DMS 273 (cell line): Measurements from ENCODE around the gene IFT57.
"Not testable (repeated sequence)": the region's sequence is repeated elsewhere in the genome, so short reads cannot be mapped to it uniquely, and the experiment has no call there.

Source experiments
- DNase-seq: peaks from one replicate; lab custom pipeline; 2025; ENCODE audit not compliant: unreplicated experiment; lab: John Stamatoyannopoulos, UW

The IFT57 gene

DNA sequence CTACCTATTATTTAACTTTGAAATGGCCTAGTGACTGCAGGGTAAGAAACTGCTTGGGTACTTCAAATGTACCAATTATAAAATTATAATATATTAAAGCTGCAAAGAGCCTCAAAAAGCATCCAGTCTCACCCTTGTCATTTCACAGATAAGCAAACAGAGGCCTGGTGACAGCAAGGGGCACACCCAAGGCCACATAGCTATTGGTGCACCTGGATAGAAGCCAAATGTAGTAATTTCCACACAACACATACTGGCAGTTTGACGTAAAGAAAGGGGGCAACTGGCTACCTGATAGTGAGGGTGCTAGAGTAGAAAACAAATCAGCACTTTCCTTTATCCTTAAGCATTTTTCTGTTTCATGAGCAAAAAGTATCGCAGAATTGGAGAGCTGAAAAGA is 51.1 kb downstream of the IFT57 start:
- DNase-seq, result no peak

DNA sequence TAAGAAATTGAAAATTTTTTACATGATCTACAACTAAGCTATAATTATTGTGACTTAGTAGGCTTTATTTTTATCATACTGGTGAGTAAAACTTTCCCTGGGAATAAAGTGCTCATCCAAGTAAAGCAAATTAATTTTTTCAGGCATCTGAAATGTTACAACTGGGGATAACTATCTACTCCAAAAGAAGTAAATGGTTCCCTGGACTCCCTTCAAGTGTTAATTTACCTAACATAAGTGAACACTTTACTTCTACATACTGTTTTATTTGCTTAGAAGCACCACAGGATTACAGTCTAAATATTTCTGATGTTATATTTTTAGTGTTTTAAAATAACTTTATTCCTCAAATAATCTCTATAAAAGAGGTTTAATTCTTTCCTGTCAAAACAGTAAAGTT is 57.8 kb downstream of the IFT57 start:
- no peak for DNase-seq

DNA sequence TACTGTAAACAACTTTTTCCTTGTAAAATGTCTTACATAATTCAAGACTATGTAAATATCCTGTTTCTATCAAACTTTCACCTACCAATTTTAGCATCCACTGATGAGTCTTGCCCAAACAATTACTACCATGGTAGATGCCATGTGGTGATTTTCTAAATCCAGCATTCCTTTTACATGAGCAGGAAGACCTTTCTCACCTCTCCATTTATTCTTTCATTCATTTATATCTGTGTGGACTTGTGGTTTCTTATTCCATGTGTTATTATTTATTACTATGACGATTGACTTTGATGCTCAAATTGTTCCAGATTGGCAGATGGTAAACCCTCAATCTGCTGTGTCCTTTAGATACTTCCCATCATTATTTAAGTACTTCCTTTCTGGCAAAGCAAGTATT is 62.4 kb downstream of the IFT57 start:
- no peak for DNase-seq

DNA sequence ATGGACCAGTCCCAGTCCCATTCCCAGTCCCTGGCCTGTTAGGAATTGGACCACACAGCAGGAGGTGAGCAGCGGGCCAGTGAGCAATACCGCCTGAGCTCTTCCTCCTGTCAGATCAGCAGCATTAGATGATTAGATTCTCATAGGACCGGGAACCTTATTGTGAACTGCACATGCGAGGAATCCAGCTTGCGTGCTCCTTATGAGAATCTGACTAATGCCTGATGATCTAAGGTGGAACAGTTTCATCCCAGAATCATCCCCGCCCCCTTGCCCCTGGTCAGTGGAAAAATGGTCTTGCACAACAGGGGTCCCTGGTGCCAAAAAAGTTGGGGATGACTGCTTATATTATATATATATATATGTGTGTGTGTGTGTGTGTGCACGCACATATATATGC is 63.1 kb downstream of the IFT57 start:
- DNase-seq, result no peak

DNA sequence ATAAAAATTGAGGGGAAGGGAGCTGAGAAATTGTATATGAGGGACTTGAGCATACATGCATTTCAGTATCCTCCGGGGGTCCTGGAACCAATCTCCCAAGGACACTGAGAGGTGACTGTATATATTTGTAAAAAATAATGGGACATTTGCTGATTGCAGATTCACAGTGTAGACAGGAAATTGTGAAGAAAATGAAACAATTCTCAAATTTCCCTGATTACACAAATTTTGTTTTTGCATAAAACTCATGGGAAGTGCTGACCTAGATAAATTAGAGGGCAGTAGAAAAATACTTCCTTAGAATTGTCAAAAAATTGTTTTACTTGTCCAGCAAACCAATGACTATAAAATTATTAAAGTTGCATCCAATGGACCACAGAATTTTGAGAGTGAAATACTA is 64.0 kb downstream of the IFT57 start:
- no peak for DNase-seq

DNA sequence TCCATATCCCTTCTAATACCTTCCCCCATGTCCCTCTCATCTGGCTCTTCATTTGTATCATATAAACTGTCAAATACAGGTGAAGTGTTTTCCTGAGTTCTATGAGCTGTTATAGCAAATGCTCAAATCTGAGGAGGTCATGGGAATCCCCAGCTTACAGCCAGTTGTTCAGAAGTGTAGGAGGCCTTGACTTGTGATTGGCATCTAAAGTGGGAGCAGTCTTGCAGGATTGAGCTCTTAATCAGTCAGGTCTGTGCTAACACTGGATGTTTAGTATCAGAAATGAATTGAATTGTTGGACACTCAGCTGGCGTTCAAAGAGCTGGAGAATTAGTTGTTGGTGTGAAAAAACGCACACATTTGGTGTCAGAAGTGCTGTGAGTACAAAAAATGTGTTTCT is 65.0 kb downstream of the IFT57 start:
- DNase-seq, result no peak

DNA sequence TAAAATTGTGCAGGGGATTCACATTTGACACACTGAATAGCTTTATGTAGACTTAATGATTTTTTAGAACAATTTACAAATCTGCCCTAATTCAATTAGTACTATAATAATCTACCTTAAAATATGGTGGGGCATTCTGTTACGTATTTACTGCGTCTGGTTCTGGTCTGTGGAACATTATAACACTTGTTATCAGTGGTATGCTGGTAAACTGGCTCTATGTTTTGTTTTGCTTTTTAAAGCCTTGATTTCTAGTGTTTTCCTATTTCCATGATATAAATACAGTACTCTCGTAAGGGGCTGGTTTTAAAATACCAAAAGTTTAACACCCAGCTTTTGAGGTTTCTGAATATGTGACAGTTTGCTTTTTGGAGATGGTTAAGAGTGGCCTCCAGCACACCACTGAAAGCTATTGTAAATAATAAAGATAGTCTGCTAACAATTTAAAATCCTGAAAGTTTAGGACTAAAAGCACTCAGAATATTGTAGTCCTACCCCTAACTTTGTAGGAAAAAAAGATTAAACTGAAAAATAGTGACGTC is 65.8 kb downstream of the IFT57 start:
- no peak for DNase-seq

DNA sequence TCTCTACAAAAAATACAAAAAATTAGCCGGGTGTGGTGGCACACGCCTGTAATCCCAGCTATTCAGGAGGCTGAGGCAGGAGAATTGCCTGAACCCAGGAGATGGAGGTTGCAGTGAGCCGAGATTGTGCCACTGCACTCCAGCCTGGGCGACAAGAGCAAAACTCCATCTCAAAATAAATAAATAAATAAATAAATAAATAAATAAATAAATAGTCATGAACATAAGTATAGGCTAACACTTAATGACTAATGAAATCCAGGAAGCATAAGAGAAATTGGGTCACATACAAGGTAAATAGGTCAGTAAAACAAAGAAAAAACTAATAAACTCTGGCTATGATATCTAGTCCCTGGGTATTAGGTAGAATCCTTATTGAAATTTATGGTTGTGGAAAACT is 66.6 kb downstream of the IFT57 start:
- not testable (repeated sequence) for DNase-seq

DNA sequence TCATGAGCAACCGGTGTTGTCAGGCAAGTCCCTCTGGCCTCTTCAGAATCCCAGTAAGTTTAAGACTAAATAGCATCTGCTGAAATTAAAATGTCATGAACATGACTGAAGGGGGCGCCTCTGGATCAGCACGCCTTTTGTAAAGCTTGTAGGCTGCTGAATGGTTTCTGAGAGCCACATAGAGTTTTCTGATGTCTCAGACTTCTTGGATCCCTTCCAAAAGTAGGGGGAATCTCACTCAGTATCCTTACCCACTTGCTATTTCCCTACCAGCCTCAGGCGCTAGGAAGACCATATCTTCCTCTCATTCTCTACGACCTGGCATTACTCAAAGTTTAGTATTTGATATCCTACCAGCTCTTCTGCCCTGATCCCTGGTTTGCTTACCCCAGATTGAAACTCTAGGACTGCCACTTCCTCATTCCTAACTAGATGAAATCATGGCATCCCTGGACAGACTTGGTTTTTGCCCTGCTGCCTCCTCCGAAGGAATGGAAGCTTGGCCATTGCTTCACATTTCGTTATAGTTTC is 68.7 kb downstream of the IFT57 start:
- peak; percentile 85 for DNase-seq

DNA sequence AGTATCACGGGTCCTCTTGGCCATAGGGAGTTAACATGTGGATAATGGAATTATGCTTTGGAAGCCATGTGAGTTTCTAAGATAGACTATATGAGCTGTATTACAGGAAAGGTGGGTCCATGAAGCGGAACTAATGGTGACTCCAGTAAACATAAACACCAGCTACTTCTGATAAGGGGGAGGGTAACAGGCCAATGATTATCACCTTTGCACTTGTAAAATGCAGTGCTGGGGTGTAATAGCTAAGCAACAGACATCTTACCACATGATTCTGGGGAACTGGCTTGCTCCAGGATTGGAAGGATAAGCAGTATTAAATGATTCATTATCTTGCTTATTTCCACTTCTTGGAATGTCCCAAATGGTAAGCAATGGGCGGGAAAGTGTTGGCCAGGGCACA is 70.0 kb downstream of the IFT57 start:
- no peak for DNase-seq

DNA sequence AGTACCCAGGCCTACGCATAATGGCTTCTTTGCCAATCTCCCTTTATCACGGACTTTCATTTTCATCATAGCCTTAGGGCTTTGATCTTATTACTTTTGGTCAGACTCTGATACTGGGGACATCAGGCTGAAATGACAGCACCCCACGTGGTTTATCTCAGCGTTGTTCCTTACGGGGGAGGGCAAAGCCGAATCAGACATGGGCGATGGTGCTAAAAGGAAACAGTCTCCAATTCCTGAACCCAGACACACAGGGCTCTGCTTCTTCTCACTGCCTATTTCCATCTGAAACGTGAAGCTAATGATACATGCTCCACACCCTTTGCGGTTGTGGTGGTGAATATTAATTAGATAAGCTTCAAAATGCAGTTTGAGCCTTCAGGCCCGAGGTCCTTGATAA is 72.0 kb downstream of the IFT57 start:
- DNase-seq, result no peak

DNA sequence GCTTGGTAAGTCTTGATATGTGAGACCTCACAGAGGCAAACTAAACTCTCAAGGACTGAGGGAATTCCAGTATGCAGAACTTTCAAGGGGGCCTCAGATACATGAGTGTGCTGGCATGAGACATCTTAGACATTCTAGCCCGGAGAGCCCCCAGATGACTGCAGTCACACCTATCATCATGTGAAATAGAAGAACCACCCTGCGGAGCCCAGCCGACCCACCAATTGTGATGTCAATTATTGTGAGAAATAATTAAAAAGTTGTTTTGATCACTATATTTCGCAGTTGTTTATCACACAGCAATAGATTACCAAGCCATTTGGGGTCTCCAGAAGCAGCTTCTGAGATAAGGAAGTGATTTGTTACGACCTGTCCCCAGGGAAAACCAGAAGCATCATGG is 76.1 kb downstream of the IFT57 start:
- no peak for DNase-seq

DNA sequence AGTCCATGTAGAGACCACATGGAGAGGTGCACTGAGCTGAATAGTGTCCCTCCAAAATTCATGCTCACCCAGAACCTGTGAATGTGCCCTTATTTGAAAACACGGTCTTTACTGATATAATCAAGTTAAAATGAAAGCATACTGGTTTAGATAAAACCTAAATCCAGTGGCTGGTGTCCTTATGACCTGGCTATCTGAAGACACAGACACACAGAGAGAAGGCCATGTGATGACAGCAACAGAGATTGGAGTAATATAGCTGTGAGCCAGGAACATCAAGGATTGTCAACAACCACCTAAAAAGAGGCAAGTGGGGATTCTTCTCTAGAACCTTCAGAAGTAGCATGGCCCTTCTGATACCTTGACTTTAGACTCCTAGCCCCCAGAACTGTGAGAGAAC is 76.6 kb downstream of the IFT57 start:
- DNase-seq, result no peak

DNA sequence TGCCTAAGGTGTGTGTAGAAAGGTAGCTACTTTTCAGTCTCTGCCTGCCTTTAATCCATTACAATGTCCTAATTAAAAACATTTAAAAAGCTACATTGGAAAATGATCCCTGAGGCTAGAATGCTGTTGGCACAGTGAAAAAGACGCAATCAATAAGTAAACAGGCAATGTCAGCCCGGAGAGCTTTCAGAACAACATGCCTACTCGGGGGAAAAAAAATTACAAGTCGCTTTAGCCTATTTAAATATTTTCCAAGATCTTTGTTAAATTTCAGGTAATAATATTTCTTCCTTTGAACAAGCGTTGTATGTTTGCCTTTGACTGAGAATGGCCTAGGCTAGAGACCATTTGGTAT is 84.8 kb downstream of the IFT57 start:
- no peak for DNase-seq

DNA sequence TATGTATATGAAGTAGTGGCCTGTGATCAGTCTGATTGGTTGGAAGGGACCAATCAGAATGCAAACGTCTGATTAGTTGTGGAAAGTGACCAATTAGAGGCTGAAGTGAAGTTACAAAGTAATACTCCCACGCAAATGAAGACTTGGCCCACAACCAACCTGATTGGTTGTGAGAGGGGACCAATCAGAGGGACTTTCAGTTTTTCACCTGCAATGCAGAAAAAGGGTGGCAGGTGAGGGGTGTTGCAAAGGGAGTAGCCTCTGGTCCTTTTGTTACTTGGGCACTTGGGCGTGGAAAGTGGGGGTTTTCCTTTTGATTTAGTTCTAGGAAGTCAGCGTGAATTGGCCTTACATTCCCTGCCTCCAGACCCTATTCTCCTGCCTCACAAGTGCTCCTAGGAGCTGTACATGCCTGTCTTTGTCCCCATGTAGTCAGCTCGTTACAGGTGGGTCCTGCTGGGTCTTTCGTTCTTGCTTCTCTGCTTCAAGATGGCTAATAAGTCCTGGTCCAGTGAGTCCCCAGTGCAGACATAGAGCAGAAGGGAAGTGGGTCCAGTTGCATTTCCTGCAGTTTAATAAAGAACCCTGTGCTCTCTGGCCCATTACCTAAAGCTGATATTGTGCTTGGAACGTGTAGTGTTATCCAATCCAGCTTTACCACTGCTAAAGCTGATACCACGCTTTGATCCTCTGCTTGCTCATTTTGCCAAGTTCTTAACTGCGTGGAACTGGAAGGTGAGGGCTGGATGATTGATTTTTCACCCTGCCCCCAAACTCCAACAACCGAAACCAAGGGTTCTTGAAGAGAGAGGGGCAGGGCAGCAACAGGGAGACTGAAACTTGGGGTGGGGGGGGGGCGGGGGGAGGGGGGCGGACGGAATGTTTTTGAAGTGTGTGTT is 85.4 kb downstream of the IFT57 start:
- no peak for DNase-seq

DNA sequence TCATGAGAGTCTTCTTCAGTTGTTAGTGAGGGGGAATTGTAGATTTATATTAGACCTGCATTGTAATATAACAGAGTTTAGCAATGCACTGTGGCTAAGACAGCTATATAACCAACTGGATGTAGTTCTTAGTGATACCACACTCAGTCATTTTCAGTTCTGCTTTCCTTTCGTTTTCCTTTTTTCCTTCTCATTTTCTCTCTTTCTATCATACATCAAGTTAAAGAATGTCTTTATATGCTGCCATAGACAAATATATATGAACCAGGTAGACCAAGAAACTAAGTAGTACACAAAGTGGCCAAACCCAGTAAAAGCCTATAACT is 87.7 kb downstream of the IFT57 start:
- DNase-seq, result no peak

DNA sequence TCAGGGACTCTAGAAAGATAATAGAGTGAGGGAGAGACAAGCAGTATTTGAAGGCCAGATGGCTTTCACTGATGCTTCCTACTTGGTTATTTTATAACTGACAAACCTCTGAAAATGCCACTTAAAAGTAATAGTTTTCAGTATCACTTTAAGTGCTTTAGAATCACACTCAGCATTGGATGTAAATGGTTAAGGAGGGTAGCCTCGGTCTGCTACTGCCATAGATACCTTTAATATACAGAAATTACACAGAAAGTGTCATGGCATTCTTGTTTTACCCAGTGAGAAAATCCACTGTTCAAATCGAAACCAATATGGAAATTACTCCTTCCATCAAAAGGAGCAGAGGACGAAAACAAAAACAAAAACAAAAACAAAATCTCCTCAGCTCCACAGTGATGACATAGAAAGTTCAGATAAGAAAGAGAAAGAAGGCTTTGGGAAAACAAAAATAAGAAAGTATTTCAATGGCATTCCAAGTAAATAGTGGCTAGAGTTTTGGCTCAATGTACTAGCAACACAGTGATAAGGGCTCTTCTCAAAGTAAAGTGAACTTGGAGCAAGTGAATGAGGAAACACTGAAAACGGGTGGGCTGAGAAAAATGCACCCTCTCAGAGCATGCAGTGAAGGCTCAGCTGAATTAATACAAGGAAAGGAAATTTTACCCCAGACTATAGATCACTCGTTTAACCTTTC is 88.2 kb downstream of the IFT57 start:
- DNase-seq, result no peak

DNA sequence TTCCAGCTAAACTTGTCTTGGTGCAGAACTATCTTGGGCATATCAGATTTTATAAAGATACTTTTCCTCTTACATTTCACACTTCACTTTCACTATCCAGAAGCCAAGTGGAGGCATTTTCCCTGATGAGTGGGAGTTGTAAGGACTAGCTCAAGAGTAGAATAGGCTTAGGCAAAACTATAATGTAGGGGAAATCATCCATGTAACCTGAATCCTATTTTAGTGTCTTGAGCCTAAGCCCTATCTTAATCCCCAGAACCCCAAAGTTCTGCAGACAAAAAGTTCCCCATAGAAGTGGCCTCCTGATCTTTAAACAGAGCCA is 89.2 kb downstream of the IFT57 start:
- DNase-seq, result no peak

DNA sequence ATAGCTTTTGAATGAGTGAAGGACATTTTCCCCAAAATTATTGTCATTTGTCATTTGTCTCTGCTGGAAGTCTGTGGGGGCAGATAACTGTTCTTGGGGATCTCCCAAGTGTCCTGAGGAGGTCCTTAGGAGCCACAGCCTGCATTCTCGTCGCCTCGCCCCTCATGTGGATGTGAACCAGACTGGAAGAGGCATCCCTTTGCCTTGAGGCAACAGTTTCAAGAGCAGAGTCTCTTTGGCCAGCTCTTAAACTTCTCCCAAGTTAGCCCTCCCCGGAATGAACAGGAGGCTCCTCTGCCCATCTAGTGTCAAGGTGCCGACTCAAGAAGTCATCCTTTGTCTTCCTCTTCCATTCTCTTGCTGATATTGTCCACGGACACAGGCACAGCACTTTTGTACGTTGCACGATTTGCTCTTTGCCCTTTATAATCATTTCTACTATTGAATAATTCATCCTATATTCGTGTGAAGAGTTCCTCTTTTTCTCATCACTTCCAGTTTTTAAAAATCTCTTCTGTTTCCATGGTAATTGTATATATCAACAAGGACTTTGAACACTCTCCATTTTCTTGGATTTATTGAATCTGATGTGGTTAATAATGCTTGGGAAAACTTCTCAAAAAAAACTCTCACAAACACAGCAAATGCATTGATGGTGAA is 90.6 kb downstream of the IFT57 start:
- DNase-seq, result no peak

DNA sequence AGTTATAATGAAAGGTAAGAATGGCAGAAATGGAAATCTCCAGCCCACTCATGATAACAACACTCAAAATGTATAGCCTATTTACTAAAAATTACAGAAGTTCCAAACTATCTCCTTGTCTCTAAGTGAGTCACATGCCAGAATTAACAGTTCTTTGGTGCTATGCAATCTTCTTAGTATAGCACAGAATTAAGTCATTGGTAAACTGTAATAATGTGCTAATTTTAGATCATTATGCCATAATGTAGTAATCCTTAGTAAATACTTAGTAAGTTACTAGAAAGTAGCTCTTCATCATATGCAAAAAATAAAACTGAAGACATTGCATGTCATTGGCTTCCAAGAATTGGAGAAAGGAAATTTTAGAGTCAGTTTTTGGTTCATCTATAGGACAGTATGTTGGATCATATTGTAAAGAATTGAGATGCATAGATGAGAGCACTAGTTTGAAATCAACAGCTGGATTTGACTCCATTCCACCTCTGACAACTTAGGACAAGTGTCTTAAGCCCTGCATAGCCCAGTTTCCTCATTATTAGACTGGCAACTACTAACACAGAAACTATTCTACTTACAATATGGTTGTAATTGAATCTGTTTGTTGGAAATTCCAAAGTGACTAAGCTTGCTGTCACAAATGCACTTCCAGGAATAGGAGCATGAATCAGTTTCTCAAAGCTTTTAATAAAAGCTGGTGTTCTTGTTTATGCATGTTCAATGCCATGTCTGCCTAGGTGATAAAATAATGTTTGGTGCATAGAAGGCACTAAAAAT is 91.3 kb downstream of the IFT57 start:
- DNase-seq, result no peak

DNA sequence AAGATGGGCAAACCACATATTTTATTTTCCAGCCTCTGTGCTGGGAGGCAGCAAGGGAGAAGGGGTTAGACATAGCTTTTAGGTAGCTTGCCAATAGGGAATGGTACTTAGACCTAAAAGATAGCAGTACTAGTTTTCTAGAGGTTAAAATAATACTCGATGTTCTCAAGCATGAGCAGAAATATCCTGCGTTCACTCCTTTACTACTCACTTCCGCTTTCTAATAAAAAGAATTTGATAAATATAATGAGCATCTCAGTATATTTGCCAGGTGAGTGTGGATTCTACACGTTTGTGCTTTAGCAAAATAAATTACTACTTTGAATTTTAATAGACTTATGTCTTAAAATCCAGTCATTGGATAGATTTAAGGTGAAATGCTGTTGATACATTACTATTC is 92.0 kb downstream of the IFT57 start:
- DNase-seq, result no peak
